Esophagus squamous epithelium (tissue), 5 donors: ENCODE data around the gene FGF8. TPM values are rescaled to one million over a fixed set of nuclear protein-coding genes. Genes with fewer than 3 reads are reported as not detected.
"Not testable (repeated sequence)": the region's sequence is repeated elsewhere in the genome, so short reads cannot be mapped to it uniquely, and the experiment has no call there.

Experiments
- DNase-seq: peaks from one replicate; lab custom pipeline; 2025; lab: John Stamatoyannopoulos, UW
- H3K27ac ChIP-seq, 4 donors: fragments of 200-600 bp; sonication (generic); one replicate each; pipeline ENCODE4 v1.5.1; 2016 to 2019; ENCODE audit warnings: mild to moderate bottlenecking in 1 of 4
- H3K27me3 ChIP-seq, 4 donors: fragments of 200-600 bp; sonication (generic); 1 replicate in 3 of 4; 2 replicates in 1 of 4; pipeline versions ENCODE4 v1.5.1 to v1.6.0; 2017 to 2021; ENCODE audit warnings: antibody characterized with exemption in 1 of 4
- H3K36me3 ChIP-seq, 3 donors: fragments of 200-600 bp; sonication (generic); one replicate each; pipeline ENCODE4 v1.5.1; 2016 to 2019
- H3K4me1 ChIP-seq, 3 donors: fragments of 200-600 bp; sonication (generic); one replicate each; pipeline ENCODE4 v1.5.1; 2017 to 2019
- H3K4me3 ChIP-seq, 4 donors: fragments of 200-600 bp; sonication (generic); 1 replicate in 3 of 4; 2 replicates in 1 of 4; pipeline ENCODE4 v1.5.1; 2016 to 2019; ENCODE audit warnings: mild to moderate bottlenecking in 2 of 4, moderate library complexity in 1 of 4
- H3K9me3 ChIP-seq, 3 donors: fragments of 200-600 bp; sonication (generic); one replicate each; pipeline ENCODE4 v1.5.1; 2016 to 2019
- POLR2A ChIP-seq, 4 donors: fragments of 450-650 bp; IDR thresholded peaks; one replicate each; pipeline ENCODE4 v1.6.1; 2017; ENCODE audit warnings: antibody characterized with exemption in 4 of 4, mild to moderate bottlenecking in 4 of 4, moderate library complexity in 3 of 4
- WGBS, 2 donors: methylation state at CpG; one replicate each; pipeline ENCODE4 v1.1.5; 2018; 5-methylcytosine and 5-hydroxymethylcytosine counted together
- intact Hi-C: fragments of 100-400 bp; cut with DNase I; formaldehyde crosslinking; loops from one replicate; pipeline ENCODE4 v1.15.0; 2022
- total RNA-seq, 4 donors: library from RNA; depleted of rRNA; stranded (reverse); fragments of >200 nt; gene quantifications; one replicate each; pipeline ENCODE4 v1.1.0, GENCODE V29; 2016
- TF ChIP-seq, protein P1 (sequence below), 6 experiments: fragments of 450-650 bp in 4 of 6; fragments of 200-600 bp in 2 of 6; sonication (generic) in 2 of 6; IDR thresholded peaks; one replicate each; pipeline ENCODE4 v1.5.1; 2016 to 2019; ENCODE audit warnings: antibody characterized with exemption in 6 of 6, mild to moderate bottlenecking in 4 of 6, moderate library complexity in 4 of 6
- donor health status: DM: yes; HTN: yes; CAD: no.

Gene FGF8
- total RNA-seq, 4 donors from 2014 or later: not detected

DNA sequence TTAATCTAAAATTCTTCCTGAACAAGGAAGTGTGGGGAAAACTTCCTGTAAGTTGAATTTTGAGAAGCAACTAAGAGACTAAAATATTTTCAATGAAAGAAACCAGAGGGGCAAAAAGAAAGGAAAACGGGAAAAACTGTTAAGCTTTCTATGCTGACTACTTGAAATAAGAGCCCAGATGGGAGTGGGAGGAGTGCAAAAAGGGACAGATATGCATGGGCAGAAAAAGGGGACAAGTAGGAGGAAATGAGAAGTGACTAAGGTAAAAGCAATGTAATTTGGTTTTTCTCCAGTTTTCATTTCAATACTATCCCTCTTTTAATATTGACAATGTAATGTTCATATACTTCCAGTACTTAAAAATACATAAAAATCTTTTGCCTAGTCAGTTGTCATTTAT is 31.2 kb upstream of the FGF8 start:
- H3K36me3 ChIP-seq: peaks cover 6 to 100% (median 70%) of the 10 kb centered on the region in 3 donors
- DNase-seq: no peak
- no peaks in the 10 kb centered on the region for H3K27me3 ChIP-seq
- intact Hi-C loops: no loop called here
- H3K4me3 ChIP-seq: no peak overlapping the region
- peaks cover 0 to 16% (median 2%) of the 10 kb centered on the region in 3 donors for H3K4me1 ChIP-seq
- no peaks in the 10 kb centered on the region for H3K9me3 ChIP-seq
- 70 to 90% methylated on average over 1 of the region's 1 CpG for WGBS, 2 donors
- no peak overlapping the region for H3K27ac ChIP-seq
- TF ChIP-seq, protein P1, sequence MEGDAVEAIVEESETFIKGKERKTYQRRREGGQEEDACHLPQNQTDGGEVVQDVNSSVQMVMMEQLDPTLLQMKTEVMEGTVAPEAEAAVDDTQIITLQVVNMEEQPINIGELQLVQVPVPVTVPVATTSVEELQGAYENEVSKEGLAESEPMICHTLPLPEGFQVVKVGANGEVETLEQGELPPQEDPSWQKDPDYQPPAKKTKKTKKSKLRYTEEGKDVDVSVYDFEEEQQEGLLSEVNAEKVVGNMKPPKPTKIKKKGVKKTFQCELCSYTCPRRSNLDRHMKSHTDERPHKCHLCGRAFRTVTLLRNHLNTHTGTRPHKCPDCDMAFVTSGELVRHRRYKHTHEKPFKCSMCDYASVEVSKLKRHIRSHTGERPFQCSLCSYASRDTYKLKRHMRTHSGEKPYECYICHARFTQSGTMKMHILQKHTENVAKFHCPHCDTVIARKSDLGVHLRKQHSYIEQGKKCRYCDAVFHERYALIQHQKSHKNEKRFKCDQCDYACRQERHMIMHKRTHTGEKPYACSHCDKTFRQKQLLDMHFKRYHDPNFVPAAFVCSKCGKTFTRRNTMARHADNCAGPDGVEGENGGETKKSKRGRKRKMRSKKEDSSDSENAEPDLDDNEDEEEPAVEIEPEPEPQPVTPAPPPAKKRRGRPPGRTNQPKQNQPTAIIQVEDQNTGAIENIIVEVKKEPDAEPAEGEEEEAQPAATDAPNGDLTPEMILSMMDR (IDR thresholded peaks at IDR 0.05): no peak
- TF ChIP-seq POLR2A (IDR thresholded peaks at IDR 0.05): no peak

- Histone ChIP-seq H3K36me3 (peaks cover 26 to 100% (median 83%) of the 10 kb centered on the region in 3 donors), H3K4me1 (no peaks in the 10 kb centered on the region), H3K9me3 (no peaks in the 10 kb centered on the region), H3K27me3 (no peaks in the 10 kb centered on the region), H3K27ac (no peak overlapping the region), H3K4me3 (no peak overlapping the region)
- TF ChIP-seq POLR2A (IDR thresholded peaks at IDR 0.05): no peak
- TF ChIP-seq, protein P1 (IDR thresholded peaks at IDR 0.05): no peak
- intact Hi-C loops: no loop called here
- WGBS, 2 donors: 60 to 68% methylated on average over 4 of the region's 4 CpGs
- DNase-seq: no peak
Observed at GRCh38 chr10:101803511-101803910, 27.6 kb upstream of the FGF8 start.

GRCh38 chr10:101797403-101798059 is 21.6 kb upstream of the FGF8 start:
- no peak for DNase-seq
- WGBS, 2 donors: 79 to 82% methylated on average over 4 of the region's 4 CpGs
- Histone ChIP-seq H3K4me3 (no peak overlapping the region), H3K9me3 (no peaks in the 10 kb centered on the region), H3K36me3 (peaks cover 52 to 100% (median 90%) of the 10 kb centered on the region in 3 donors), H3K4me1 (peaks cover 0 to 5% (median 0%) of the 10 kb centered on the region in 3 donors), H3K27ac (no peak overlapping the region), H3K27me3 (no peaks in the 10 kb centered on the region)
- TF ChIP-seq, protein P1 (IDR thresholded peaks at IDR 0.05): no peak
- TF ChIP-seq POLR2A (IDR thresholded peaks at IDR 0.05): no peak
- intact Hi-C loops: no loop called here

DNA sequence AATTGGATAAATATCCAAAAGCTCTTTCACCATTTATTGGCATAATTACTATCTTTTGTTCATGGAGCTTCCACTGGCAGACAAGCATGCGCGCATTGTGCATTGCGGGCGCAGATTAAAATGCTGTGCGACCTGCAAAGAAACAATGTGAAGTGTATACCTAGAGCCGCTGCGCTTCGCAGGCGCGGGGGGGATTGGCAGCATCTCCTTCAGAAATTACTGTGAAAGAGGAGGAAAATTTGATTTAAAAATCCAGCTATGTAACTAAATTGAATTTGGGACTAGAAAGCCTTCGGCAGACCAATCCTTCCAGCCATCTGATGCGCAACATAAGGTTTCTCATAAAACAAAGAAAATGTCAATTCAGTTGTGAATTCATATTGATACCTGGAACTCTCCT is 17.6 kb upstream of the FGF8 start:
- H3K27ac ChIP-seq: no peak overlapping the region
- no peaks in the 10 kb centered on the region for H3K9me3 ChIP-seq
- H3K36me3 ChIP-seq: peaks cover 33 to 100% (median 81%) of the 10 kb centered on the region in 3 donors
- intact Hi-C loops: no loop called here
- 96 to 98% methylated on average over 12 of the region's 12 CpGs for WGBS, 2 donors
- no peak for TF ChIP-seq POLR2A (IDR thresholded peaks at IDR 0.05)
- TF ChIP-seq, protein P1 (IDR thresholded peaks at IDR 0.05): no peak
- no peak for DNase-seq
- no peak overlapping the region for H3K4me3 ChIP-seq
- H3K4me1 ChIP-seq: peaks cover 0 to 5% (median 0%) of the 10 kb centered on the region in 3 donors
- no peaks in the 10 kb centered on the region for H3K27me3 ChIP-seq

- 90 to 92% methylated on average over 7 of the region's 7 CpGs for WGBS, 2 donors
- H3K4me3 ChIP-seq: no peak overlapping the region
- no peaks in the 10 kb centered on the region for H3K9me3 ChIP-seq
- no peak for DNase-seq
- H3K4me1 ChIP-seq: peaks cover 0 to 3% (median 0%) of the 10 kb centered on the region in 3 donors
- H3K27me3 ChIP-seq: no peaks in the 10 kb centered on the region
- H3K27ac ChIP-seq: no peak overlapping the region
- intact Hi-C loops: no loop called here
- no peak for TF ChIP-seq POLR2A (IDR thresholded peaks at IDR 0.05)
- TF ChIP-seq, protein P1 (IDR thresholded peaks at IDR 0.05): no peak
- peaks cover 14 to 100% (median 69%) of the 10 kb centered on the region in 3 donors for H3K36me3 ChIP-seq
Observed at GRCh38 chr10:101789686-101790085, 13.8 kb upstream of the FGF8 start.

- H3K27ac ChIP-seq: not testable (repeated sequence)
Observed at GRCh38 chr10:101789231-101789630, 13.3 kb upstream of the FGF8 start.

More at GRCh38 chr10:101789231-101789630, 13.3 kb upstream of the FGF8 start:
- H3K4me3 ChIP-seq, DNase-seq, H3K9me3 ChIP-seq, H3K27me3 ChIP-seq, H3K4me1 ChIP-seq, intact Hi-C loops: not testable (repeated sequence)
- peaks cover 10 to 100% (median 65%) of the 10 kb centered on the region in 3 donors for H3K36me3 ChIP-seq
- 86 to 89% methylated on average over 9 of the region's 9 CpGs for WGBS, 2 donors
